Measurements from ENCODE around the gene B3GALT5.

The B3GALT5 gene

DNA sequence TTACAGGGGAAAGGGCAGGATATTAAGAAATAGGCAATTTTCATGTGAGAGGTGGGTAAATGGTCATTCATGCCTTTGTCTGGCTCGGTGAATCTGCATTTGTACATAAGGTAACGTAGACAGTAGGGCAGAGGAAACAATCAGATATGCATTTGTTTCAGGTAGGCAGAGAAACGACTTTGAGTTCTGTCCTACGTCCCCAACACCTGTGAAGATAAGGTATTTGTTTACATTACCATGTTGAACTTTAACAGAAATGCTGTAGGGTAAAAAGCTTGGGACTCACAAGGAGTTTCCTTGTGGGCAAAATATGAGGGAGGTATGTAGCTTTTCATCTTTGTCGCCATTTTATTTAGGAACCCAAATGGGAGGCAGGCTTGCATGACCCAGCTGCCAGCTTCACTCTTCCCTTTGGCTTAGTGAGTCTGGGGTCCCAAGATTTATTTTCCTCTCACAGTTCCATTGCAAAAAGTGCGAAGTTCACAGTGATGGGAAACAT is 31.4 kb downstream of the B3GALT5 start:
- DNase-seq (ENCODE audit: low read depth in 4 of 4, low spot score in 1 of 4) = no peak

- DNase-seq (ENCODE audit: low read depth in 4 of 4, low spot score in 1 of 4) = no peak
Observed at GRCh38 chr21:39645331-39645730, 32.6 kb downstream of the B3GALT5 start.

DNA sequence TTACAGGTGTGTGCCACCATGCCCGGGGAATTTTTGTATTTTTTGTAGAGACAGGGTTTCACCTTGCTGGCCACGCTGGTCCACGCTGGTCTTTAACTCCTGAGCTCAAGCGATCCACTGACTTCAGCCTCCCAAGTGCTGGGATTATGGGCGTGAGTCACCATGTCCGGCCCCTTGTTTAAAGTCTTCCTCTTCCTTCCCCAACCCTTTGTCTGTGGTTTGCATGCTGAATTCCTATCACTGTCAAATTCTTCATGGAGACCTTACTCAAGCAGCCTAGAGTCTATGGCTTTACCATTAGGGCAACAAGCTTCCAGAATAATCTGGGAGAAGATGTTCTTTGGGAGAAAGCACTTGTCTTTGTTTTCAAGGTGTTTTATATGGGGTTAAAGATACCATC is 34.7 kb downstream of the B3GALT5 start:
- DNase-seq (ENCODE audit: low read depth in 4 of 4, low spot score in 1 of 4) = no peak

DNA sequence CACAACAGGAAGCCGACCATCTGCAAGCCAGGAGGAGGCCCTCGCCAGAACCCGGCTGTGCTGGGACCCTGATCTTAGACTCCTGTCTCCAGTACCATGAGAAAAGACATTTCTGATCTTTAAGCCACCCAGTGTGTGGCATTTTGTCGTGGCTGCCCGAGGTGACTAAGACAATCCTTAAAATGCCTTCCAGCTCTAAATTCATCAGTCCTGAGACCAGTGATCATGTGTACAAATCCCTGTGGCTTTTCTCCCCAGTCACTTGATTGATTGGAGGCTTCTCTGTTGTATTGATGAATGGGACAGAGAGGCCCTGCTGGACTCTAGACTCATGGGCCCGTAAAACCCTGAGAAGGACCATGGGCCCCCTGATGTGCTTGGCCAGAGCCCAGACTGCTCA is 36.1 kb downstream of the B3GALT5 start:
- DNase-seq (ENCODE audit: low read depth in 4 of 4, low spot score in 1 of 4) = no peak

GRCh38 chr21:39649526-39649925 is 36.8 kb downstream of the B3GALT5 start:
- no peak for DNase-seq (ENCODE audit: low read depth in 4 of 4, low spot score in 1 of 4)

DNA sequence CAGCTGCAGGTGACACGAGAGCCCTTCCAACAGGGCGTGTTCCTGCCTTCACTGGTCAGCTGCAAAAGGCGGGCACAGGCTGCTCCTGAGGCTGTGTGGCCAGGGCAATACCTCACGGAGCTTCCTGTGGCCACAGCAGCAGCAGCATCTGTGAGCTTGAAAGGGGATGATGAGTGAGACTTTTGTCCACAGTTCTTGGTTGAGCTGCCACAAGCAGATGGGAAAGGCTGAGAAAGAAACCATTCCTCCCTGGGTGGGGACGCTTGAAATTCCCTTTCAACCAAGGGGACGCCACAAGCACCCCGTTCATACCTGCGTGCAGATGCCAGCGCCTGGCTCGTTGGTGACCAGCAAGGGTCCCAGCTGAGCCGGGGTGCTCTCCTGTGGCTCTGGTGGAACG is 37.6 kb downstream of the B3GALT5 start:
- no peak for DNase-seq (ENCODE audit: low read depth in 4 of 4, low spot score in 1 of 4)

DNA sequence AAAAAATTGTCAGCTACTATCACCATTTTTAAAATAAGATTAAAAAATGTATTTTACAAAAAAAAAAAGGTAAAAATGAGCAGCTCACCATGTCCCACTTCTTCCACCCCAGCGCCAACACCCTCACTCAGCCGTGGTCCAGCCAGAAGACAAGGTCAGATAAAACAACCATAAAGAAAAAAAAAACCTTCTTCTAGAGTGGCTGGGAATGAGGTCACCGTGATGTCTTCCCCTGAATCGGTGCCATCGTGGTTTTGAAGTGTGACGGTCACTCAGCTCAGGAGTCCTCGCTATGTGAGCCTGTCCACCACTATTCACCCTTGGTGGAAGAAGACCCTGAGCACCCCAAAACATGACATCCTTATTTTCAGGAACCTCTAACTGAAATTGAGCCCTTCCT is 38.1 kb downstream of the B3GALT5 start:
- no peak for DNase-seq (ENCODE audit: low read depth in 4 of 4, low spot score in 1 of 4)

DNA sequence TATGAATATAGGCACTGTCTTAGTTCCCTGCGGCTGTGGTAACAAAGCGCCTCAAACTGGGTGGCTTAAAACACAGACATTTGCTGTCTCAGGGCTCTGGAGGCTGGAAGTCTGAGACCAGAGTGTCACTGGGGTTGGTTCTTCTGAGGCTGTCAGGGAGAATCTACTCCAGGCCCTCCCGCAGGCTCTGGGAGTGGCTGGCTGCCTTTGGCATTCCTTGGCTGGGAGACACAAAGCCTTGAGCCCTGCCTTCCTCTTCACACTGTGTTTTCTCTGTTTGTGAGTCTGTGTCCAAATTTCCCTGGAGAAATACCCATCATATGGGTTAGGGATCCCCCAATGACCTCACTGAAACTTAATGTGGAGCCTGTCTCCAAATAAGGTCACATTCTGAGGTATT is 38.5 kb downstream of the B3GALT5 start:
- DNase-seq (ENCODE audit: low read depth in 4 of 4, low spot score in 1 of 4) = no peak

- no peak for DNase-seq (ENCODE audit: low read depth in 4 of 4, low spot score in 1 of 4)
Observed at GRCh38 chr21:39654951-39655350, 42.2 kb downstream of the B3GALT5 start.

DNA sequence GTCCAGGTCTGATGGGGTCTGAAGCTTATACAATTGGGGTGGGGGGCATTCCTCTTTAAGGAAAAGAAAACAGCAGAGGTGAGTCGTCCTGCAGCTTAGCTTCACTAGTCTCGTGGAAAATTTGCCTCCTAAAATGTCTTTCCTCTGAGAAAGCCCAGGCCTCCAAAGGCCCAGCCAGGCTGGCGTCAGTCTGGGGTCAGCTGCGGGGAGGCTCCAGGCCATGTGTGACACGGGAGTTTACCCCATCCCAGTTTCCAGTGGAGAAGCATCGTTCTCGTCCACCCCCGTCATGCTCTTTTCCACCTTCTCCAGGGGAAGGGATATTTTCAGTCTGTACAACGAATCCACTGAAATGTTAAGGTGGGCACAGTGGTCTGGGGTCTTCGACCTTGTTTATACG is 42.8 kb downstream of the B3GALT5 start:
- no peak for DNase-seq (ENCODE audit: low read depth in 4 of 4, low spot score in 1 of 4)

GRCh38 chr21:39656209-39656608 is 43.5 kb downstream of the B3GALT5 start:
- no peak for DNase-seq (ENCODE audit: low read depth in 4 of 4, low spot score in 1 of 4)

- no peak for DNase-seq (ENCODE audit: low read depth in 4 of 4, low spot score in 1 of 4)
Observed at GRCh38 chr21:39657091-39657689, 44.5 kb downstream of the B3GALT5 start.

- no peak for DNase-seq (ENCODE audit: low read depth in 4 of 4, low spot score in 1 of 4)
Observed at GRCh38 chr21:39658066-39658465, 45.3 kb downstream of the B3GALT5 start.

DNA sequence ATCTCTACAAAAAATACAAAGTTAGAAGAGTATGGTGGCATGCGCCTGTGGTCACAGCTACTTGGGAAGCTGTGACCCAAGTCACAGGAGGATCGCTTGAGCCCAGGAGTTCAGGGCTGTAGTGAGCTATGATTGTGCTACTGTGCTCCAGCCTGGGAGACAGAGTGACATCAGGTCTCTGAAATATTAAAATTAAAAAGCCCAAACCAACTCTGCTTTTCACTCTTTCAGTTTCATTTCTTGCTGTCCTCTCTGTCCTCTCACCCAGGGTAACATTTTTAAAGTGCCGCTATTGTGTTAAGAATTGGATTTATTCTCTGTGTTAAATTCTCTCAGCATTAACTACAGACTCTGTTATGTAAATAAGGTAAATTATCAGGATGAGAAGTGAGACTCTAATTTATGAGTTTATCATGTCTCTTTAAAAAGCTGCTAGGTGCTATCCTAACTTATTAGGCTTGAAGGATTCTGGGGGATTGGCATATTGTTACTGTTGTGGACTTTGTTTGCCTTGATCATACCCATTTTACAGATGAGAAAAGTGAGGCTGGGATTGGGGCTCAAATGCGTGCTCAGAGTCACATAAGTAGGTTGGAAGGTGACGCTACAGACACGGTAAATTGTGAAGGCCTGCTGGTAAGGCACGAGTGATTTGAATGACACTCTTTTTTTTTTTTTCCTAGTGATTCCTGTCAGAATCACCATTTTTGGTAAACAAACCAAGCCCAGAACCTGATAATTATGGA is 46.5 kb downstream of the B3GALT5 start:
- DNase-seq (ENCODE audit: low read depth in 4 of 4, low spot score in 1 of 4) = no peak

DNA sequence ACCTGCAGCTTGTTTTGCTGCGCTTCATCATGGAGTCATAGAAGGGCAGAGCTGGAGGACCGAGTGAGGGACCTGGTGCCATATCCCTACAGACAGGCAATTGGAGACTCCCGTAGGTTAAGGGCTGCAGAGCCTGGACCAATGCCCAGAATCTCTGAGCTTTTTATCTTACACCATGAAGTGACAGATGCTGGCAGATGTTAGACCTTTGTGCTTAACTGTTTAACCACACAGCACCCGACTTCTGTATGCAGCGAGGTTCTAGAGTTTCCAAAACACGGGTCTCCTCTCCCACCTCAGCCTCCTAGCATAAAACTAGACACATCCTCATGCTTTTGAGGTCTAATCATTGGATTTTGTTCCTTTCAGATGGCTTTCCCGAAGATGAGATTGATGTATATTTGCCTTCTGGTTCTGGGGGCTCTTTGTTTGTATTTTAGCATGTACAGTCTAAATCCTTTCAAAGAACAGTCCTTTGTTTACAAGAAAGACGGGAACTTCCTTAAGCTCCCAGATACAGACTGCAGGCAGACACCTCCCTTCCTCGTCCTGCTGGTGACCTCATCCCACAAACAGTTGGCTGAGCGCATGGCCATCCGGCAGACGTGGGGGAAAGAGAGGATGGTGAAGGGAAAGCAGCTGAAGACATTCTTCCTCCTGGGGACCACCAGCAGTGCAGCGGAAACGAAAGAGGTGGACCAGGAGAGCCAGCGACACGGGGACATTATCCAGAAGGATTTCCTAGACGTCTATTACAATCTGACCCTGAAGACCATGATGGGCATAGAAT is 47.6 kb downstream of the B3GALT5 start:
- DNase-seq (ENCODE audit: low read depth in 4 of 4, low spot score in 1 of 4) = no peak

DNA sequence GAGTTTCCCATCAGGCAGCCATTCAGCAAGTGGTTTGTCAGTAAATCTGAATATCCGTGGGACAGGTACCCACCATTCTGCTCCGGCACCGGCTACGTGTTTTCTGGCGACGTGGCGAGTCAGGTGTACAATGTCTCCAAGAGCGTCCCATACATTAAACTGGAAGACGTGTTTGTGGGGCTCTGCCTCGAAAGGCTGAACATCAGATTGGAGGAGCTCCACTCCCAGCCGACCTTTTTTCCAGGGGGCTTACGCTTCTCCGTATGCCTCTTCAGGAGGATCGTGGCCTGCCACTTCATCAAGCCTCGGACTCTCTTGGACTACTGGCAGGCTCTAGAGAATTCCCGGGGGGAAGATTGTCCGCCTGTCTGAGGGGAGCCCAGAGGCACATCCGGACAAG is 48.4 kb downstream of the B3GALT5 start:
- no peak for DNase-seq (ENCODE audit: low read depth in 4 of 4, low spot score in 1 of 4)

DNA sequence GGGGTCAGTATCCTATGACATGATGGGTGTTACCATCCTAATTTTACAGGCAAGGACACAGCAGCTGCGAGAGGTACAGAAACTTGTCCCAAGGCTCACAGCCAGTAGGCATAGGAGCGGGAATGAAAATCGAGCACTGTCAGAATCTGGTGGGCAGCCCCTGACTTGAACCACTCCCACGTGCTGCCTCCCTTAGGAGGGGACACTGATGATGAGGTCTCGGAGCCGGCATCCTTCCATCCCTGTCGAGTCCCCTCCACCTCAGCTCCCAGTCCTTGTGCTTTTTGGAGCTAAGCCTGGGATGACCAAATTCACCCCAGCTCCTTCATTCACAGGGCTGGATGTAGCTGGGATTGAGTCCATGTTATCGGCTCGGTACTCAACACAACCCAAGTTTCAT is 49.0 kb downstream of the B3GALT5 start:
- no peak for DNase-seq (ENCODE audit: low read depth in 4 of 4, low spot score in 1 of 4)

DNA sequence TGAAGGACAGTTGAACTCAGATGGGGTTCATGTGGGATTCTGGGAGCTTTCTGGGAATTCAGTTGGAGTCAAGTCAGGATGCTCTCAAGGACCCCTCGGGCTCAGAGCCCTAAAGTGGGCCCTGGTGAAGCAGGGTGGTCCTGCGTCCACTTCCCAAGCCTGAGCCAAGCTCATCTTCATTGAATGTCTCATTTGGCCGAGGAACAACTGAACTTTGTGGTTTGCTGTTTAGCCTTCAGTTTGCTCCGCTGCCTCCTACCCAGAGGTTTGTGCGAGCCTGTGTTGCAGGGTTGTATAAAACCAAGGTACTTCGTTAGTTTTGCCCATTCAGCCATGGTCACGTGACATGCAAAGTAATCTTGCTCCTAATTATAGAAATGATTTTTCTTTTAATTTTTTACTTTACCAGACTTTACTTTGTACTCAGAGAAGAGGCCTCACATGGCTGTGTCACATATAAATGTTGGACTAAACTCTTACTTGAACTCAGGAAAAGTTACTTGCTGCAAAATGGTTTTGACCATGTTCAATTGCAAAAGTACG is 49.7 kb downstream of the B3GALT5 start:
- DNase-seq (ENCODE audit: low read depth in 4 of 4, low spot score in 1 of 4) = no peak

GRCh38 chr21:39663066-39663465 is 50.3 kb downstream of the B3GALT5 start:
- no peak for DNase-seq (ENCODE audit: low read depth in 4 of 4, low spot score in 1 of 4)

GRCh38 chr21:39663742-39664492 is 51.2 kb downstream of the B3GALT5 start:
- DNase-seq (ENCODE audit: low read depth in 4 of 4, low spot score in 1 of 4) = no peak

DNA sequence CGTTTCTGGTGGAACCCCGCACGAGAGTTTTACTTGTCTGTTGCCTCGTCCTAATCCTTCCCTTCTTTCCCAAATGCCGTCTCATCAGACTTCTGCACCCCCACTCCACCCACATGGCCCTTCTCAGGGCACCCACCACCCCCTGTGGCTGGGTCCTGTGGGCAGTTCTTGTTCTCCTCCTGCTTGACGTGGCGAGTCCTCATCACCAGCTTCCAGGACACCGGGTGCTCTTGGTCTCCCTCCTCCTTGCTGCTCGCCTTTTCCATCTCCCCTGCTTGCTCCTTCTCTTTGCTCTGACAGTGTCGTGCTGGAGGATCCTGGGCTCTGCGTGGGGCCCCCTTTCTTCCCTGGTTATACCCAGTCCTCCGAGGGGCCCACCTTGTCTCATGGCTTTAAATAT is 51.8 kb downstream of the B3GALT5 start:
- DNase-seq (ENCODE audit: low read depth in 4 of 4, low spot score in 1 of 4) = no peak
